H1 (cell line): ENCODE measurements around the gene EML4. TPM values are rescaled to one million over a fixed set of nuclear protein-coding genes. Genes with fewer than 3 reads are reported as not detected.

Source experiments
- CTCF ChIA-PET: fragments of 300-600 bp; sonication (Branson Sonifier 250); formaldehyde crosslinking; loops from one replicate; lab custom pipeline; 2021; ENCODE audit not compliant: partially characterized antibody; lab: Charles Lee
- POLR2A ChIA-PET: fragments of 300-600 bp; sonication (Branson Sonifier 250); formaldehyde crosslinking; loops from one replicate; lab custom pipeline; 2021; ENCODE audit warnings: inconsistent platforms; ENCODE audit not compliant: partially characterized antibody; lab: Charles Lee
- DNase-seq, 2 experiments: peaks; one replicate each; pipeline versions ENCODE4 v3.0.0 to v3.0.0-alpha.2; 2010 to 2022; ENCODE audit warnings: low spot score in 2 of 2, low read depth in 1 of 2, mixed read lengths in 1 of 2
- FAIRE-seq: peaks from 2 replicates; lab custom pipeline; 2011; peaks lifted over from hg19 to GRCh38; lab: Jason Lieb, UNC
- H2AFZ ChIP-seq: 2 replicates; pipeline ENCODE4 v1.8.1; 2012; ENCODE audit warnings: low read length, inconsistent platforms
- H2AK5ac ChIP-seq: 2 replicates; pipeline ENCODE4 v1.6.1; 2013; ENCODE audit warnings: low read depth, low read length
- H2BK120ac ChIP-seq: replicated peaks from 2 replicates; pipeline ENCODE3; 2013; ENCODE audit warnings: low read depth, low read length, inconsistent platforms
- H2BK12ac ChIP-seq: 2 replicates; pipeline ENCODE4 v1.6.1; 2013; ENCODE audit warnings: low read depth, low read length
- H2BK15ac ChIP-seq: 2 replicates; pipeline ENCODE4 v1.6.1; 2013; ENCODE audit warnings: low read length
- H2BK20ac ChIP-seq: 2 replicates; pipeline ENCODE4 v1.6.1; 2013; ENCODE audit warnings: low read length
- H2BK5ac ChIP-seq: 2 replicates; pipeline ENCODE4 v1.6.1; 2013; ENCODE audit warnings: low read depth, low read length
- H3K14ac ChIP-seq: 2 replicates; pipeline ENCODE4 v1.6.1; 2013; ENCODE audit warnings: inconsistent platforms; ENCODE audit not compliant: insufficient read length
- H3K18ac ChIP-seq: 2 replicates; pipeline ENCODE4 v1.6.1; 2013; ENCODE audit warnings: low read length; ENCODE audit errors: extremely low read depth
- H3K23ac ChIP-seq: 2 replicates; pipeline ENCODE4 v1.6.1; 2013; ENCODE audit warnings: inconsistent platforms; ENCODE audit not compliant: insufficient read length
- H3K23me2 ChIP-seq: 2 replicates; pipeline ENCODE4 v1.6.1; 2013; ENCODE audit warnings: low read depth, low read length
- H3K27ac ChIP-seq: 2 replicates; pipeline ENCODE4 v1.6.1; 2011; ENCODE audit warnings: low read depth, low read length, inconsistent platforms
- H3K27me3 ChIP-seq, 4 experiments: replicated peaks in 1 of 4; 1 replicate in 1 of 4; 2 replicates in 3 of 4; pipeline versions ENCODE4 v1.6.1 to v1.8.1; 2011 to 2013; ENCODE audit warnings: low read length in 3 of 4, mild to moderate bottlenecking in 3 of 4, inconsistent platforms in 2 of 4, mixed read lengths in 2 of 4, moderate library complexity in 1 of 4; ENCODE audit not compliant: control insufficient read depth in 3 of 4, insufficient read depth in 3 of 4; ENCODE audit errors: extremely low read depth in 1 of 4
- H3K36me3 ChIP-seq, 4 experiments: 2 replicates each; pipeline versions ENCODE4 v1.6.1 to v1.8.1; 2011 to 2013; ENCODE audit warnings: mild to moderate bottlenecking in 4 of 4, low read length in 3 of 4, moderate library complexity in 2 of 4, control low read depth in 1 of 4, inconsistent platforms in 1 of 4; ENCODE audit not compliant: insufficient read depth in 4 of 4, control insufficient read depth in 2 of 4
- H3K4ac ChIP-seq: replicated peaks from 2 replicates; pipeline ENCODE3; 2013; ENCODE audit warnings: low read length, low read depth, mixed read lengths, inconsistent platforms; ENCODE audit not compliant: insufficient read length
- H3K4me1 ChIP-seq, 4 experiments: replicated peaks in 1 of 4; 1 replicate in 1 of 4; 2 replicates in 3 of 4; pipeline versions ENCODE4 v1.6.1 to v1.8.1; 2011 to 2013; ENCODE audit warnings: low read length in 3 of 4, inconsistent platforms in 2 of 4, mixed read lengths in 1 of 4; ENCODE audit not compliant: insufficient read depth in 4 of 4, control insufficient read depth in 3 of 4
- H3K4me2 ChIP-seq, 2 experiments: 2 replicates each; pipeline versions ENCODE4 v1.6.1 to v1.8.1; 2011 to 2013; ENCODE audit warnings: low read depth in 2 of 2, low read length in 2 of 2, control low read depth in 1 of 2, inconsistent platforms in 1 of 2, mild to moderate bottlenecking in 1 of 2; ENCODE audit not compliant: insufficient read depth in 1 of 2
- H3K4me3 ChIP-seq, 4 experiments: fragments of 200-600, 300-600 bp in 1 of 4; sonication (generic), shearing (Covaris generic), sonication (Bioruptor Twin) in 1 of 4; 2 replicates each; pipeline versions ENCODE4 v1.5.1 to v1.8.1; 2011 to 2016; ENCODE audit warnings: low read length in 4 of 4, low read depth in 3 of 4, control low read depth in 2 of 4, inconsistent platforms in 2 of 4, mild to moderate bottlenecking in 2 of 4, mixed read lengths in 1 of 4, moderate library complexity in 1 of 4; ENCODE audit not compliant: insufficient read depth in 2 of 4; ENCODE audit errors: extremely low read depth in 1 of 4
- H3K56ac ChIP-seq: replicated peaks from 2 replicates; pipeline ENCODE3; 2013; ENCODE audit warnings: low read depth, mild to moderate bottlenecking, mixed read lengths, low read length, inconsistent platforms; ENCODE audit not compliant: insufficient read length
- H3K79me1 ChIP-seq: 2 replicates; pipeline ENCODE4 v1.6.1; 2013; ENCODE audit warnings: low read depth, low read length, control low read depth
- H3K79me2 ChIP-seq, 2 experiments: 2 replicates each; pipeline versions ENCODE4 v1.6.1 to v1.8.1; 2012 to 2013; ENCODE audit warnings: low read length in 2 of 2, mild to moderate bottlenecking in 2 of 2, inconsistent platforms in 1 of 2; ENCODE audit not compliant: insufficient read depth in 2 of 2, control insufficient read depth in 1 of 2
- H3K9ac ChIP-seq, 4 experiments: replicated peaks in 1 of 4; 1 replicate in 1 of 4; 2 replicates in 3 of 4; pipeline versions ENCODE4 v1.6.1 to v1.8.1; 2011 to 2013; ENCODE audit warnings: low read depth in 3 of 4, low read length in 3 of 4, control low read depth in 2 of 4, mild to moderate bottlenecking in 2 of 4, moderate library complexity in 2 of 4, inconsistent platforms in 1 of 4; ENCODE audit errors: extremely low read depth in 1 of 4
- H3K9me3 ChIP-seq, 2 experiments: 2 replicates each; pipeline versions ENCODE4 v1.6.1 to v1.8.1; 2012 to 2013; ENCODE audit warnings: mild to moderate bottlenecking in 2 of 2, moderate library complexity in 2 of 2, control low read depth in 1 of 2, inconsistent platforms in 1 of 2, low read depth in 1 of 2, low read length in 1 of 2, mixed read lengths in 1 of 2; ENCODE audit not compliant: insufficient read depth in 2 of 2
- H4K20me1 ChIP-seq, 2 experiments: replicated peaks in 1 of 2; 2 replicates each; pipeline versions ENCODE3 to v1.8.1; 2011 to 2013; ENCODE audit warnings: inconsistent platforms in 2 of 2, low read length in 2 of 2, mild to moderate bottlenecking in 1 of 2; ENCODE audit not compliant: insufficient read depth in 2 of 2, control insufficient read depth in 1 of 2
- H4K5ac ChIP-seq: 2 replicates; pipeline ENCODE4 v1.6.1; 2013; ENCODE audit warnings: low read length, low read depth, mixed read lengths, inconsistent platforms; ENCODE audit not compliant: insufficient read length
- H4K8ac ChIP-seq: 2 replicates; pipeline ENCODE4 v1.8.0; 2013; ENCODE audit warnings: mild to moderate bottlenecking, moderate library complexity, low read length, inconsistent platforms; ENCODE audit not compliant: insufficient read depth; ENCODE audit errors: extremely low read depth
- H4K91ac ChIP-seq: replicated peaks from 2 replicates; pipeline ENCODE3; 2013; ENCODE audit warnings: low read length, mixed read lengths, inconsistent platforms; ENCODE audit not compliant: insufficient read length
- CBX5 ChIP-seq: fragments of 300-800, 300-1000 bp; sonication (generic); IDR thresholded peaks from 2 replicates; pipeline ENCODE4 v1.7.1; 2016; ENCODE audit warnings: antibody characterized with exemption, low read length, low read depth
- CEBPB ChIP-seq: IDR thresholded peaks from 2 replicates; pipeline ENCODE4 v1.6.1; 2012; ENCODE audit warnings: low read depth, low read length
- E2F6 ChIP-seq: IDR thresholded peaks from 2 replicates; pipeline ENCODE4 v1.6.1; 2012; ENCODE audit warnings: inconsistent platforms
- GTF2F1 ChIP-seq: IDR thresholded peaks from 2 replicates; pipeline ENCODE4 v1.6.1; 2012; ENCODE audit warnings: low read depth, low read length, improper control_type of control experiment, borderline replicate concordance
- JUN ChIP-seq: IDR thresholded peaks from 2 replicates; pipeline ENCODE4 v1.6.1; 2011; ENCODE audit warnings: low read depth, mild to moderate bottlenecking, improper control_type of control experiment, low read length
- MAX ChIP-seq: IDR thresholded peaks from 2 replicates; pipeline ENCODE4 v1.6.1; 2012; ENCODE audit warnings: inconsistent platforms
- POLR2A ChIP-seq, 2 experiments: IDR thresholded peaks; 1 replicate in 1 of 2; 2 replicates in 1 of 2; pipeline ENCODE4 v1.6.1; 2011; ENCODE audit warnings: low read depth in 2 of 2, low read length in 2 of 2, mild to moderate bottlenecking in 2 of 2; ENCODE audit errors: control extremely low read depth in 1 of 2
- SIX5 ChIP-seq: IDR thresholded peaks from 2 replicates; pipeline ENCODE4 v1.6.1; 2011; ENCODE audit warnings: mild to moderate bottlenecking, low read depth, low read length
- SRF ChIP-seq: IDR thresholded peaks from 2 replicates; pipeline ENCODE4 v1.6.1; 2011; ENCODE audit warnings: mild to moderate bottlenecking, low read depth, low read length, moderate library complexity
- SUZ12 ChIP-seq: fragments of 200-600 bp; sonication (generic); IDR thresholded peaks from 2 replicates; pipeline ENCODE4 v1.6.1; 2012; ENCODE audit warnings: mild to moderate bottlenecking, inconsistent platforms, low read length, moderate library complexity, mixed read lengths
- TCF12 ChIP-seq: IDR thresholded peaks from 2 replicates; pipeline ENCODE4 v1.6.1; 2011; ENCODE audit warnings: low read depth, mild to moderate bottlenecking, low read length
- WGBS, 2 experiments: shearing (Covaris generic) in 1 of 2; methylation state at CpG; one replicate each; pipeline versions ENCODE4 v1.1.6 to v1.1.7; 2013 to 2015; ENCODE audit warnings: low lambda C conversion rate in 2 of 2, mixed read lengths in 2 of 2, inconsistent platforms in 1 of 2, low coverage in 1 of 2, missing lambda C conversion rate in 1 of 2; ENCODE audit not compliant: insufficient replicate concordance in 2 of 2, insufficient coverage in 1 of 2, insufficient read length in 1 of 2; ENCODE audit errors: extremely low coverage in 1 of 2, missing lambda C conversion rate in 1 of 2; 5-methylcytosine and 5-hydroxymethylcytosine counted together
- polyA plus RNA-seq, 7 experiments: library from polyadenylated mRNA; depleted of rRNA in 3 of 7; stranded (reverse) in 5 of 7; unstranded in 2 of 7; fragments of >200 nt in 5 of 7; fragments of 200-250 nt in 2 of 7; gene quantifications; 1 replicate in 5 of 7; 2 replicates in 1 of 7; 4 replicates in 1 of 7; pipeline versions ENCODE4 v1.2.1 to v1.2.3, GENCODE V29; 2011 to 2013; ENCODE audit warnings: missing spikeins in 2 of 7, mixed read lengths in 2 of 7
- total RNA-seq: library from RNA; stranded (reverse); fragmentation: NEBNext Ultra II Directional; extraction: Animal tissue kit (Norgen Biotek cat#: 25700); gene quantifications from 2 replicates; pipeline ENCODE4 v1.2.1, GENCODE V29; 2021

Gene EML4
- total and polyA plus RNA-seq, 2 of the 8 experiments (the other 6 are each of a cell fraction or from before 2014, with no cell fraction given), result 50.1 to 104 TPM

- Histone ChIP-seq H3K4ac (no peak overlapping the region), H2BK20ac (no peak overlapping the region), H3K23ac (no peak overlapping the region), H2BK12ac (no peak overlapping the region), H4K91ac (no peak overlapping the region), H3K4me2 (no peak overlapping the region), H3K79me1 (peaks cover 16% of the 10 kb centered on the region), H3K9me3 (no peaks in the 10 kb centered on the region), H3K27ac (no peak overlapping the region), H3K79me2 (peaks cover 0 to 22% of the 10 kb centered on the region in 2 experiments; a peak in 2 of 4 replicates), H2BK5ac (no peak overlapping the region), H3K36me3 (no peaks in the 10 kb centered on the region; a peak in 3 of 8 replicates), H3K9ac (peak overlapping the region in 1 of 4 experiments; percentile 1; a peak in 1 of 7 replicates), H3K18ac (no peak overlapping the region), H3K27me3 (no peaks in the 10 kb centered on the region), H2AK5ac (no peak overlapping the region), H3K4me1 (peaks cover 0 to 6% (median 0%) of the 10 kb centered on the region in 4 experiments; a peak in 2 of 7 replicates), H2BK15ac (no peak overlapping the region), H3K4me3 (no peak overlapping the region), H3K23me2 (no peaks in the 10 kb centered on the region), H3K14ac (no peak overlapping the region), H4K20me1 (peaks cover 7% of the 10 kb centered on the region in 2 experiments), H2BK120ac (no peak overlapping the region), H2AFZ (no peak overlapping the region), H4K5ac (no peak overlapping the region), H4K8ac (no peak overlapping the region), H3K56ac (no peak overlapping the region)
- 84% methylated on average over 23 of the region's 23 CpGs; no CpG with 5 or more reads in 1 of the 2 experiments for WGBS, 2 experiments
- ChIA-PET POLR2A (interaction anchor here (0.6 to 0.8 kb wide), 3 partner anchors 10 to 76 kb away, joined by 3 to 5 read pairs (median 3); no protein-coding TSS in a partner anchor), CTCF (interaction anchor here (0.7 to 2.0 kb wide), 5 partner anchors 12 to 347 kb away, joined by 3 to 8 read pairs (median 3); no protein-coding TSS in a partner anchor)
- DNase-seq (no peak), FAIRE-seq (no peak)
- TF ChIP-seq POLR2A (IDR thresholded peaks at IDR 0.05; ENCODE audit: control extremely low read depth in 1 of 2, low read depth in 2 of 2, low read length in 2 of 2) (no peak), CEBPB (no peak), JUN (no peak), CBX5 (no peak), SUZ12 (no peak), SRF (no peak), E2F6 (no peak), MAX (no peak), TCF12 (no peak), GTF2F1 (no peak), SIX5 (no peak)
These were observed 171.1 kb downstream of the EML4 start for GRCh38 chr2:42340045-42340937.
